ENCODE measurements around the gene BRIP1. TPM values are rescaled to one million over a fixed set of nuclear protein-coding genes. Genes with fewer than 3 reads are reported as not detected.

Gene BRIP1
- total and polyA plus RNA-seq, 2 donors (not counting 3 experiments of a cell fraction or from before 2014, with no cell fraction given) = 1.8 to 12.1 TPM

DNA sequence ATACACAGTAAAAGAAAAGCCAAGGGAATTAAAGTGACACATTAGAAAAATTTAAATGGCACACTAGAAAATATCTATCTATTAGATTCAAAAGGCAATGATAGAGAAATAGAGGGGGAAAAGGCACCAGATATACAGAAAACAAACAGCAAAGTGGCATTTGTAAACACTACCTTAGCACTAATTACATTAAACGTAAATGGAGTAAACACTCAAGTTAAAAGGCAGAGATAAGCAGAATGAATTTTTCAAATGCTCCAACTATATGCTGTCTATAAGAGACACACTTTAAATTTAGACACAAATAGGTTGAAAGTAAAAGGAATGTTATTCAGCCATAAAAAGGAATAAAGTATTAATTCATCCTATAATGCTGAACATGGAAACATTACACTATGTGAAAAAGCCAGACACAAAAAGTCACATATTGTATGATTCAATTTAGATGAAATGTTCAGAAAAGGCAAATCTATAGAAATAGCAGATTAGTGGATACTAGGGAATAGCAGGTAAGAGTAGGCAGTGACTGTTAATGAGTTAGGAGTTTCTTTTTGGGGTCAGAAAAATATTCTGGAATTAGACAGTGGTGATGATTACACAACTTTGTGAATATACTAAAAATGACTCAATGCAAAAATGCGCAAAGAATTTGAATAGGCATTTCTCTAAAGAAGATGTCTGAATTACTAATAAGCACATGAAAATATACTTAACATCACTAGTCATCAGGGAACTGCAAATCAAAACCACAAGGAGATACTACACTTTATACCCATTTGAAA, 92.4 kb downstream of the BRIP1 start:
- Histone ChIP-seq H3K27me3 (ENCODE audit: control insufficient read depth in 2 of 2, insufficient read depth in 2 of 2, low read length in 2 of 2) (no peaks in the 10 kb centered on the region), H3K79me2 (ENCODE audit: control insufficient read depth, insufficient read depth, low read length) (no peaks in the 10 kb centered on the region), H3K9me3 (replicated peaks; ENCODE audit: control insufficient read depth, insufficient read depth, low read length) (no peaks in the 10 kb centered on the region), H3K27ac (ENCODE audit: insufficient read depth, low read depth, low read length) (no peak overlapping the region), H3K4me2 (ENCODE audit: insufficient read depth, low read length) (no peak overlapping the region), H3K36me3 (ENCODE audit: control insufficient read depth in 2 of 2, extremely low read depth in 1 of 2, insufficient read depth in 2 of 2, low read length in 2 of 2) (no peaks in the 10 kb centered on the region), H3K4me3 (replicated peaks in 1 of 3; ENCODE audit: insufficient read depth in 1 of 3, low read depth in 1 of 3, low read length in 3 of 3) (no peak overlapping the region), H3K9ac (replicated peaks; ENCODE audit: extremely low read depth, insufficient read depth, low read length) (no peak overlapping the region), H4K20me1 (replicated peaks; ENCODE audit: control insufficient read depth, extremely low read depth, insufficient read depth, low read length) (no peaks in the 10 kb centered on the region), H3K4me1 (ENCODE audit: control insufficient read depth, extremely low read depth, insufficient read depth, low read length) (no peaks in the 10 kb centered on the region), H2AFZ (ENCODE audit: low read depth, low read length) (no peak overlapping the region), H3K9me1 (replicated peaks; ENCODE audit: control insufficient read depth, extremely low read depth, insufficient read depth, low read length) (no peaks in the 10 kb centered on the region)
- dilution Hi-C loops (cut with MboI; ENCODE audit: extremely low pct_ligation_motif_present, low sequenced_read_pairs) = no loop called here
- intact Hi-C loops (cut with micrococcal nuclease) = no loop called here
- no peak for DNase-seq (ENCODE audit: low read depth, low spot score)
- ChIA-PET CTCF (no interaction called here), POLR2A (no interaction called here)
- FAIRE-seq = no peak
- TF ChIP-seq MAX (IDR thresholded peaks at IDR 0.05; ENCODE audit: insufficient read depth, insufficient read length) (no peak), JUN (IDR thresholded peaks at IDR 0.05; ENCODE audit: borderline replicate concordance, insufficient read depth, insufficient read length, low read depth) (no peak), FOS (IDR thresholded peaks at IDR 0.05; ENCODE audit: borderline replicate concordance, insufficient read depth, low read length) (no peak), EZH2 (IDR thresholded peaks at IDR 0.05; ENCODE audit: borderline replicate concordance, low read depth, low read length, severe bottlenecking) (no peak), POLR2AphosphoS5 (IDR thresholded peaks at IDR 0.05; ENCODE audit: insufficient read depth, low read depth, low read length) (no peak), GATA2 (IDR thresholded peaks at IDR 0.05; ENCODE audit: insufficient read depth, insufficient read length, low read depth, low read length) (no peak), POLR2A (IDR thresholded peaks at IDR 0.05; ENCODE audit: low read depth, low read length) (no peak), MYC (IDR thresholded peaks at IDR 0.05; ENCODE audit: low read depth, low read length) (no peak)
- TF ChIP-seq, protein P1, sequence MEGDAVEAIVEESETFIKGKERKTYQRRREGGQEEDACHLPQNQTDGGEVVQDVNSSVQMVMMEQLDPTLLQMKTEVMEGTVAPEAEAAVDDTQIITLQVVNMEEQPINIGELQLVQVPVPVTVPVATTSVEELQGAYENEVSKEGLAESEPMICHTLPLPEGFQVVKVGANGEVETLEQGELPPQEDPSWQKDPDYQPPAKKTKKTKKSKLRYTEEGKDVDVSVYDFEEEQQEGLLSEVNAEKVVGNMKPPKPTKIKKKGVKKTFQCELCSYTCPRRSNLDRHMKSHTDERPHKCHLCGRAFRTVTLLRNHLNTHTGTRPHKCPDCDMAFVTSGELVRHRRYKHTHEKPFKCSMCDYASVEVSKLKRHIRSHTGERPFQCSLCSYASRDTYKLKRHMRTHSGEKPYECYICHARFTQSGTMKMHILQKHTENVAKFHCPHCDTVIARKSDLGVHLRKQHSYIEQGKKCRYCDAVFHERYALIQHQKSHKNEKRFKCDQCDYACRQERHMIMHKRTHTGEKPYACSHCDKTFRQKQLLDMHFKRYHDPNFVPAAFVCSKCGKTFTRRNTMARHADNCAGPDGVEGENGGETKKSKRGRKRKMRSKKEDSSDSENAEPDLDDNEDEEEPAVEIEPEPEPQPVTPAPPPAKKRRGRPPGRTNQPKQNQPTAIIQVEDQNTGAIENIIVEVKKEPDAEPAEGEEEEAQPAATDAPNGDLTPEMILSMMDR (IDR thresholded peaks at IDR 0.05; ENCODE audit: extremely low read depth in 1 of 2, insufficient read depth in 1 of 2, low read depth in 1 of 2, low read length in 2 of 2) = no peak
- no TSS peak for BruUV-seq (replicated peaks)
